Measurements from ENCODE around the gene PTPRR. TPM values are rescaled to one million over a fixed set of nuclear protein-coding genes. Genes with fewer than 3 reads are reported as not detected.

The PTPRR gene
- total RNA-seq, 1 donor, result not detected

- DNase-seq (ENCODE audit: low read depth), result no peak
- TF ChIP-seq CTCF (IDR thresholded peaks at IDR 0.05; ENCODE audit: insufficient read depth, low read depth, low read length), result no peak
- H3K4me3 ChIP-seq (ENCODE audit: low read depth, low read length), result no peak overlapping the region
Measured at GRCh38 chr12:70615174-70615866, 305.2 kb downstream of the PTPRR start.

GRCh38 chr12:70609739-70610491, 310.6 kb downstream of the PTPRR start:
- DNase-seq (ENCODE audit: low read depth), result peak; percentile 3
- TF ChIP-seq CTCF (IDR thresholded peaks at IDR 0.05; ENCODE audit: insufficient read depth, low read depth, low read length), result no peak
- peak overlapping the region; percentile 57 for H3K4me3 ChIP-seq (ENCODE audit: low read depth, low read length)

- peak overlapping the region; percentile 57 for H3K4me3 ChIP-seq (ENCODE audit: low read depth, low read length)
- DNase-seq (ENCODE audit: low read depth), result no peak
- no peak for TF ChIP-seq CTCF (IDR thresholded peaks at IDR 0.05; ENCODE audit: insufficient read depth, low read depth, low read length)
Measured at GRCh38 chr12:70609203-70609602, 311.3 kb downstream of the PTPRR start.

- TF ChIP-seq CTCF (IDR thresholded peaks at IDR 0.05; ENCODE audit: insufficient read depth, low read depth, low read length), result no peak
- no peak overlapping the region for H3K4me3 ChIP-seq (ENCODE audit: low read depth, low read length)
- DNase-seq (ENCODE audit: low read depth), result no peak
Measured at GRCh38 chr12:70608184-70608583, 312.4 kb downstream of the PTPRR start.

DNA sequence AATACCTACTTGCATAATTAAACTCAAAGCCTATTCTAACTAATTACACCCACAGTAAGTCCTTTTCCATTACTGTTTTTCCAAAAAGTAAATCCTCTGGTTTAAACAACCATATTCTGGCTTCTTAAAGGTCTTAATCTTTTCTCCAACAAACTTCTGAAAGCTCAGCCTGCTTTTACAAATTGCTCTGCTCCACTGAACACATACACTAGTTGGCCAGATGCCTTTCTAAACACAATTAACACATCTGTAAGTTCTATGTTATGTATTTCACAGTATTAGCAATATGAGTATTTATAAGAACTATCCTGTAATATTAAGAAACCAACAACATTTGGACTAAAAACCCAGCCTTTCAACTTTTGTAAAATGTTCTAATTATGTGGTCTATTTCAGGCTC, 313.4 kb downstream of the PTPRR start:
- no peak for DNase-seq (ENCODE audit: low read depth)
- no peak overlapping the region for H3K4me3 ChIP-seq (ENCODE audit: low read depth, low read length)
- TF ChIP-seq CTCF (IDR thresholded peaks at IDR 0.05; ENCODE audit: insufficient read depth, low read depth, low read length), result no peak

DNA sequence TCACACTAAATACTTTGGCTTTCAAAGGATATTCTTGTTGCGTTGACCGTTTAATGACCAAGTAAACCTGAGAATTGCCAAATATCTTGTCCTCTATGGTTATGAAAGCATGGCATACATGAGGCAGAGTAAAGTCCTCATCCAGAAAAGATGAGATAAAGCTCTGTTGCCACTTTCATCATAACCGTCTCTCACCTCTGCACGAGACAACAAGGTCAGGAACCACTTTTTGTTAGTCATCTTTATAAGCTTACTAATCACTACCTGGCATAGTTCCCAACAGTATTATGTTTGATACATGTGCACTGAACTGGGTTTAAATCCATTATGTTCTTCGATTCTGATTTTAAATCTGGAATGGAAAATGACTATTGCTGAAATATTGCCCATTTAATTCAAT, 314.6 kb downstream of the PTPRR start:
- no peak overlapping the region for H3K4me3 ChIP-seq (ENCODE audit: low read depth, low read length)
- DNase-seq (ENCODE audit: low read depth), result no peak
- TF ChIP-seq CTCF (IDR thresholded peaks at IDR 0.05; ENCODE audit: insufficient read depth, low read depth, low read length), result no peak

Measured in fibroblast of villous mesenchyme (primary cell).